Cardiac muscle cell (in vitro differentiated cells and primary cell): ENCODE data around the gene ANKLE1. TPM values are rescaled to one million over a fixed set of nuclear protein-coding genes. Genes with fewer than 3 reads are reported as not detected.

Experiments used
- DNase-seq, 2 donors: peaks; one replicate each; pipeline versions ENCODE4 v3.0.0 to v3.0.0-alpha.2; 2010 to 2017; ENCODE audit warnings: low read depth in 1 of 2, low spot score in 1 of 2
- H3K27ac ChIP-seq: fragments of 200-600 bp; sonication (generic); 2 replicates; pipeline ENCODE4 v1.5.1; 2016
- H3K27me3 ChIP-seq: fragments of 200-600 bp; sonication (generic); 2 replicates; pipeline ENCODE4 v1.6.0; 2016; ENCODE audit warnings: control low read depth
- H3K36me3 ChIP-seq: fragments of 200-600 bp; sonication (generic); 2 replicates; pipeline ENCODE4 v1.5.1; 2016; ENCODE audit warnings: control low read depth
- H3K4me1 ChIP-seq: fragments of 200-600 bp; sonication (generic); 2 replicates; pipeline ENCODE4 v1.8.1; 2017; ENCODE audit warnings: low read depth, mild to moderate bottlenecking, mixed run types
- H3K4me3 ChIP-seq: fragments of 200-600 bp; sonication (generic); 2 replicates; pipeline ENCODE4 v1.5.1; 2016; ENCODE audit warnings: mild to moderate bottlenecking
- H3K9me3 ChIP-seq: fragments of 200-600 bp; sonication (generic); 2 replicates; pipeline ENCODE4 v1.5.1; 2017; ENCODE audit warnings: low read depth, mild to moderate bottlenecking, control low read depth
- CTCF ChIP-seq: IDR thresholded peaks from 2 replicates; pipeline ENCODE4 v1.5.1; 2012; ENCODE audit warnings: low read depth, mild to moderate bottlenecking, low read length
- polyA plus RNA-seq: library from polyadenylated mRNA; unstranded; fragments of >200 nt; fragmentation: Nextera tagmentation; extraction: Ambion mirVana; gene quantifications from 2 replicates; pipeline ENCODE4 v1.2.1, GENCODE V29; 2016
- total RNA-seq: library from RNA; depleted of rRNA; stranded (reverse); fragments of >200 nt; gene quantifications from 2 replicates; pipeline ENCODE4 v1.2.3, GENCODE V29; 2016

The ANKLE1 gene
- total and polyA plus RNA-seq, 2 experiments from 2014 or later: 1.1 to 5.7 TPM

- H3K36me3 ChIP-seq: no peaks in the 10 kb centered on the region
- no peak for TF ChIP-seq CTCF
- H3K4me3 ChIP-seq: peak within 1 kb of the TSS; percentile 100
- no peaks in the 10 kb centered on the region for H3K9me3 ChIP-seq
- peak within 1 kb of the TSS; percentile 88 for H3K27ac ChIP-seq
- H3K27me3 ChIP-seq: no peaks in the 10 kb centered on the region
- DNase-seq: no peak
- H3K4me1 ChIP-seq: peaks cover 26% of the 10 kb centered on the region
Observed at GRCh38 chr19:17245535-17245984, 36.1 kb upstream of the ANKLE1 start, which contains the start of gene NR2F6. Gene NR2F6, minus strand, starts transcription at chr19:17245919. Its CDS starts 699 bp downstream, at chr19:17245220.

GRCh38 chr19:17246681-17247425 is 34.8 kb upstream of the ANKLE1 start:
- Histone ChIP-seq H3K36me3 (no peaks in the 10 kb centered on the region), H3K27ac (peak overlapping the region; percentile 88), H3K4me3 (peak overlapping the region; percentile 39), H3K4me1 (peaks cover 26% of the 10 kb centered on the region), H3K27me3 (no peaks in the 10 kb centered on the region), H3K9me3 (no peaks in the 10 kb centered on the region)
- peak in 1 of 2 donors; percentile 29 for DNase-seq
- TF ChIP-seq CTCF: no peak

DNA sequence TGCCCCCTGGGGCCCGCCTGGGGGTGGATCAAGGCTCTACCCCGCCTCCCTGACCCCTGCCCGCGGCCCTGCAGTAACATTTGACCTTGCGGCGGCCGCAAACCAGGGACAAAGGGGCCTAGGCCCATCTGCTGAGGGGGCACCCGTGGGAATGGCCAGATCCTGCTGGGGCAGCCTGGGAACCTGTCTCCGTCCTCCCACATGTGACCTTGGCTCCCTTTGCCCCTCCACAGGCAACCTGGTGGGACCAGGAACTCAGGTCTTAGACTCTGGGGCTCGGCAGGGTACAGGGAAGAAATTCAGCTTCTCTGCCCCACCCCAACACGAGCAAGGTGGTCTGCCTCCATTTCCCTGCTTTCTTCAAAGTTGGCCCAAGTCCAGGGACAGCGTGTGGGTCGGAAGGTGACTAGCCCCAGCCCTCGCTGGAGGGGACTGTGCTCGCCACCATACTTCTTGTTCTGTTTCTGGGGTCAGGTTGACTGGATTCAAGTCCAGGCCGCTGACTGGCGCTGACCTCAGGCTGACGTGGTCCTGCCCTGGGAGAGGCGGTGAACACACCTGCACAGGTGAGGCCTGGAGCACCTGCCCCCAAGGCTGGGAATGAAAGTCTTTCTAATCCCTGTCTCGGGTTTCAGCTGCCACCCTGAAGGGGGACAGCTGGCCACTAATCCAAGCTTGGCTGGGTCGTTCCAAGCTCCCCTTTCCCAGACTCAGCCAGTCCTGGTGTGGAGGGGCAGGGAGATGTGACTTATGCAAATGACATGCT is 33.5 kb upstream of the ANKLE1 start:
- no peaks in the 10 kb centered on the region for H3K27me3 ChIP-seq
- no peaks in the 10 kb centered on the region for H3K9me3 ChIP-seq
- no peak for TF ChIP-seq CTCF
- no peak overlapping the region for H3K4me3 ChIP-seq
- peaks cover 25% of the 10 kb centered on the region for H3K4me1 ChIP-seq
- H3K27ac ChIP-seq: peak overlapping the region; percentile 76
- no peaks in the 10 kb centered on the region for H3K36me3 ChIP-seq
- no peak for DNase-seq

GRCh38 chr19:17249887-17250548 is 31.7 kb upstream of the ANKLE1 start:
- Histone ChIP-seq H3K9me3 (no peaks in the 10 kb centered on the region), H3K4me3 (no peak overlapping the region), H3K27me3 (no peaks in the 10 kb centered on the region), H3K36me3 (no peaks in the 10 kb centered on the region), H3K4me1 (peaks cover 20% of the 10 kb centered on the region), H3K27ac (no peak overlapping the region)
- no peak for DNase-seq
- no peak for TF ChIP-seq CTCF

DNA sequence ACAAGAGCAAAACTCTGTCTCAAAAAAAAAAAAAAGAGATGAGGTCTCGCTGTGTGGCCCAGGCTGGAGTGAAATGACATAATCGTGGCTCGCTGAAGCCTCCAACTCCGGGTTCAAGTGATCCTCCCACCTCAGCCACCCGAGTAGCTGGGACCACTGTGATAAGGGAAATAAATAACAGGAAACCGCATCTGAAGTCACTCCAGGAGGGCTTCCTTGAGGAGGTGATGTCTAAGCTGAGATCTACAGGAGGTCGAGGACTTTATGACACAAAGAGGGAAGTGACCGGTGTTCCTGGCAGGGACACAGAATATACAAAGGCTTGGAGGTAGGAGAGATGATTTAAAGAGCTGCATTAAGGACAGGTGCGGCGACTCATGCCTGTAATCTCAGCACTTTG is 27.1 kb upstream of the ANKLE1 start:
- no peaks in the 10 kb centered on the region for H3K4me1 ChIP-seq
- no peaks in the 10 kb centered on the region for H3K27me3 ChIP-seq
- DNase-seq: no peak
- no peak overlapping the region for H3K27ac ChIP-seq
- no peaks in the 10 kb centered on the region for H3K9me3 ChIP-seq
- TF ChIP-seq CTCF: no peak
- H3K4me3 ChIP-seq: no peak overlapping the region
- H3K36me3 ChIP-seq: no peaks in the 10 kb centered on the region
